Transverse colon (tissue), 4 donors: Measurements from ENCODE around the gene EPB41L5. TPM values are rescaled to one million over a fixed set of nuclear protein-coding genes. Genes with fewer than 3 reads are reported as not detected.
A peak's percentile ranks its signal among the peaks of the same experiment; 100 is the strongest.

ENCODE experiments used
- DNase-seq: peaks from one replicate; pipeline ENCODE4 v3.0.0-alpha.2; 2019
- H3K27ac ChIP-seq, 4 donors: fragments of 200-600 bp; sonication (generic); 2 replicates each; pipeline ENCODE4 v1.5.1; 2016 to 2018; ENCODE audit warnings: inconsistent platforms in 4 of 4
- H3K27me3 ChIP-seq: fragments of 200-600 bp; sonication (generic); 2 replicates; pipeline ENCODE4 v1.5.1; 2017; ENCODE audit warnings: inconsistent platforms
- H3K36me3 ChIP-seq, 4 donors: fragments of 200-600 bp; sonication (generic); 2 replicates each; pipeline ENCODE4 v1.5.1; 2017 to 2019; ENCODE audit warnings: inconsistent platforms in 4 of 4
- H3K4me1 ChIP-seq, 4 donors: fragments of 200-600 bp; sonication (generic); 2 replicates each; pipeline ENCODE4 v1.5.1; 2017 to 2020; ENCODE audit warnings: inconsistent platforms in 4 of 4
- H3K4me3 ChIP-seq, 4 donors: fragments of 200-600 bp; sonication (generic); 1 replicate in 1 of 4; 2 replicates in 3 of 4; pipeline versions ENCODE4 v1.5.1 to v1.6.1; 2017 to 2019; ENCODE audit warnings: inconsistent platforms in 4 of 4
- H3K9me3 ChIP-seq, 2 donors: fragments of 200-600 bp; sonication (generic); 2 replicates each; pipeline ENCODE4 v1.5.1; 2017 to 2019; ENCODE audit warnings: inconsistent platforms in 2 of 2
- EP300 ChIP-seq: sonication (generic); formaldehyde crosslinking; IDR thresholded peaks from one replicate; pipeline ENCODE4 v1.6.1; 2017; ENCODE audit warnings: antibody characterized with exemption, low read depth
- POLR2A ChIP-seq: fragments of 450-650 bp; IDR thresholded peaks from one replicate; pipeline ENCODE4 v1.6.1; 2016; ENCODE audit warnings: antibody characterized with exemption, mild to moderate bottlenecking, moderate library complexity
- POLR2AphosphoS5 ChIP-seq, 3 donors: sonication (generic); formaldehyde crosslinking; IDR thresholded peaks; one replicate each; pipeline ENCODE4 v1.6.1; 2016; ENCODE audit warnings: antibody characterized with exemption in 3 of 3
- WGBS, 2 donors: methylation state at CpG; one replicate each; pipeline ENCODE4 v1.1.5; 2018; ENCODE audit warnings: low coverage in 1 of 2; 5-methylcytosine and 5-hydroxymethylcytosine counted together
- in situ Hi-C, 4 donors: fragments of 200-750 bp; cut with MboI; loops; one replicate each; pipeline versions ENCODE4 v1.15.0 to v1.15.1; 2017; ENCODE audit warnings: low sequenced_read_pairs in 3 of 4, low pct_ligation_motif_present in 1 of 4, low pct_unique_long_range_greater_than_20kb in 1 of 4
- intact Hi-C: fragments of 100-400 bp; cut with DNase I; formaldehyde crosslinking; loops from one replicate; pipeline ENCODE4 v1.15.1; 2023; ENCODE audit warnings: low total_unique reads
- total RNA-seq, 4 donors: library from RNA; depleted of rRNA; stranded (reverse); fragments of >200 nt; gene quantifications; one replicate each; pipeline ENCODE4 v1.1.0, GENCODE V29; 2016
- TF ChIP-seq, protein P1 (sequence below), 5 experiments: fragments of 200-600 bp in 3 of 5; fragments of 450-650 bp in 2 of 5; sonication (generic) in 3 of 5; IDR thresholded peaks; 1 replicate in 2 of 5; 2 replicates in 3 of 5; pipeline ENCODE4 v1.5.1; 2016 to 2017; ENCODE audit warnings: antibody characterized with exemption in 5 of 5, inconsistent platforms in 3 of 5, mild to moderate bottlenecking in 2 of 5, moderate library complexity in 1 of 5

The EPB41L5 gene
- total RNA-seq, 4 donors from 2014 or later, result 11.1 to 36.5 (median 27.6) TPM

DNA sequence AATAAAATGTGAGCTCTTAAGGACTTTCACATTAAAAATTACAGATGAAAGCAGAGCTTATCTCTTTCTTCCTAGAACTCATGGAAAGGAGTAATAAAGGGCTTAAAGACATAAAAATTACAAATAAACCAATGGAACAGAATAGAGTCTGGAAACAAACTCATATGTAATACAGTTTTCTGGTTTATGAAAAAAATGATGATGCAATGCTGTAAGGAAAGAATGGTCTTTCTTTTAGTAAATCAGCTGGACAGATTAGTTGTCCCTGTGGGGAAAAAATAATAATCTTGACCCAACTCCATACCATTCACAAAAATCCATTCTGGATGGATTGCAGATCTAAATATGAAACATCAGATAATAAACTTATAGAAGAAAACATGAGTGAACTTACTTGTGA is 156.1 kb downstream of the EPB41L5 start:
- TF ChIP-seq POLR2AphosphoS5 (IDR thresholded peaks at IDR 0.05), result no peak
- TF ChIP-seq, protein P1, sequence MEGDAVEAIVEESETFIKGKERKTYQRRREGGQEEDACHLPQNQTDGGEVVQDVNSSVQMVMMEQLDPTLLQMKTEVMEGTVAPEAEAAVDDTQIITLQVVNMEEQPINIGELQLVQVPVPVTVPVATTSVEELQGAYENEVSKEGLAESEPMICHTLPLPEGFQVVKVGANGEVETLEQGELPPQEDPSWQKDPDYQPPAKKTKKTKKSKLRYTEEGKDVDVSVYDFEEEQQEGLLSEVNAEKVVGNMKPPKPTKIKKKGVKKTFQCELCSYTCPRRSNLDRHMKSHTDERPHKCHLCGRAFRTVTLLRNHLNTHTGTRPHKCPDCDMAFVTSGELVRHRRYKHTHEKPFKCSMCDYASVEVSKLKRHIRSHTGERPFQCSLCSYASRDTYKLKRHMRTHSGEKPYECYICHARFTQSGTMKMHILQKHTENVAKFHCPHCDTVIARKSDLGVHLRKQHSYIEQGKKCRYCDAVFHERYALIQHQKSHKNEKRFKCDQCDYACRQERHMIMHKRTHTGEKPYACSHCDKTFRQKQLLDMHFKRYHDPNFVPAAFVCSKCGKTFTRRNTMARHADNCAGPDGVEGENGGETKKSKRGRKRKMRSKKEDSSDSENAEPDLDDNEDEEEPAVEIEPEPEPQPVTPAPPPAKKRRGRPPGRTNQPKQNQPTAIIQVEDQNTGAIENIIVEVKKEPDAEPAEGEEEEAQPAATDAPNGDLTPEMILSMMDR (IDR thresholded peaks at IDR 0.05), result no peak
- no peak for TF ChIP-seq EP300
- no peak for TF ChIP-seq POLR2A
- intact Hi-C loops, result no loop called here
- H3K4me1 ChIP-seq, result no peaks in the 10 kb centered on the region
- no peaks in the 10 kb centered on the region for H3K9me3 ChIP-seq
- peaks cover 0 to 2% (median 0%) of the 10 kb centered on the region in 4 donors for H3K36me3 ChIP-seq
- H3K4me3 ChIP-seq, result no peak overlapping the region
- in situ Hi-C loops, result loop anchor here in 2 of 4 donors (25.0 kb wide), 1 partner anchor 432 kb away; no protein-coding TSS in a partner anchor
- DNase-seq, result no peak
- H3K27me3 ChIP-seq, result no peaks in the 10 kb centered on the region
- no peak overlapping the region for H3K27ac ChIP-seq

DNA sequence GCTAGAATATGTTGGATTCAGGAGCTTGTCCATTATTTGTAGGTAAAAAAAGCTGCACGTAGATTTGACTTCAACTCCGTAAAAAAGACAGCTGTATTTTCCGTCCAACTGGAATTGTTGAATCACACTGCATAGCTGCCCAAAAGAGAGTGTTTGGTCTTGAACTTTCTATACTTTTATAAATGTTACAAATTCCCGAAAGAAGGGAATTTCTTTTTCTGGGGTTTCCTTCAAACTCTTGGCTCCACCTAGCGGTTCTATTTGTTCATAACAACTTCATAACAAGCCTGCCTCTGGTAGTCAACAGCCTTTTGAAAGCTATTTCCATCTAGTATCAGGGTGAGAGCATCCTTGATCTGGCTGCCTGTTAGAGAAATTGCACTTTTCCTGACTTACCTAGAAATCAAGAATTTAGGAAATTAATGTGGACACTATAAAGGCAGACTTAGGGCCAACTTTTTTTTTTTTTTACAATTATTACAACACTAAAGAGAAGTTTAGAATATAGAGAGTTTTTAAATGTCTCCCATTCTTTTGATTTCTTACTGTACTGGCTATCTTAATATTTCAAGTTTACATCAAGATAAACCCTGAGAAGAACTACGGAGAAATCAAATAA is 162.2 kb downstream of the EPB41L5 start:
- DNase-seq, result no peak
- Histone ChIP-seq H3K9me3 (no peaks in the 10 kb centered on the region), H3K27ac (no peak overlapping the region), H3K27me3 (no peaks in the 10 kb centered on the region), H3K36me3 (no peaks in the 10 kb centered on the region), H3K4me1 (peaks cover 0 to 3% (median 0%) of the 10 kb centered on the region in 4 donors), H3K4me3 (no peak overlapping the region)
- WGBS, 2 donors, result 26 to 36% methylated on average over 1 to 6 of the region's 6 CpGs
- TF ChIP-seq, protein P1 (IDR thresholded peaks at IDR 0.05), result peak; percentile 73 to 79 (median 74)
- TF ChIP-seq POLR2AphosphoS5 (IDR thresholded peaks at IDR 0.05), result no peak
- TF ChIP-seq POLR2A, result no peak
- TF ChIP-seq EP300, result no peak
- intact Hi-C loops, result no loop called here
- in situ Hi-C loops, result loop anchor here (10.0 to 25.0 kb wide), 4 partner anchors 60 to 438 kb away; partner anchors contain the start of gene PTPN4 (in 1 of the 4)

DNA sequence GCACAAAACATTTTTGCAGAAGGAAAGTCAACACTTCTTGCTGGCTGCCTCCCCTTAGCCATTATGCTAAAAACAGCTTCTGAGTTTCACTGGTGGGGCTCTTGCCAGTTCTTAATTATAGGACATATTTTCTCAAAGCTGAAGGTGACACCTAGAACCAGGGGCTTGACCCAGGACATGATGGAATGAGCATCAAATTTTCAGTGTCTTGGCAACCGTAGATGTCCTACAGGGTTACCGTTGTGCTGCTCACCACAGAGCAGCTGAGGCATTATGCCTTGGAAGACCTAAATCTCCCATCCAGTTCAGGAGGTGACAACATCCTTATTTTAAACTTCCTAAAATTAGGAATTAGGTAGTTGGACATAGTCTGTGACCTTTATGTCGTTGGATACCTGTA is 163.6 kb downstream of the EPB41L5 start:
- Histone ChIP-seq H3K36me3 (no peaks in the 10 kb centered on the region), H3K9me3 (no peaks in the 10 kb centered on the region), H3K27ac (peak overlapping the region; percentile 10 to 67 (median 33)), H3K4me3 (no peak overlapping the region), H3K4me1 (peaks cover 0 to 3% (median 0%) of the 10 kb centered on the region in 4 donors), H3K27me3 (no peaks in the 10 kb centered on the region)
- TF ChIP-seq POLR2AphosphoS5 (IDR thresholded peaks at IDR 0.05) (no peak), EP300 (no peak), POLR2A (no peak)
- TF ChIP-seq, protein P1 (IDR thresholded peaks at IDR 0.05), result no peak
- WGBS, 2 donors, result 80 to 95% methylated on average over 3 of the region's 3 CpGs
- DNase-seq, result no peak
- intact Hi-C loops (no loop called here), in situ Hi-C loops (loop anchor here in 2 of 4 donors (10.0 kb wide), 3 partner anchors 62 to 432 kb away; partner anchors contain the start of gene PTPN4 (in 1 of the 2))

DNA sequence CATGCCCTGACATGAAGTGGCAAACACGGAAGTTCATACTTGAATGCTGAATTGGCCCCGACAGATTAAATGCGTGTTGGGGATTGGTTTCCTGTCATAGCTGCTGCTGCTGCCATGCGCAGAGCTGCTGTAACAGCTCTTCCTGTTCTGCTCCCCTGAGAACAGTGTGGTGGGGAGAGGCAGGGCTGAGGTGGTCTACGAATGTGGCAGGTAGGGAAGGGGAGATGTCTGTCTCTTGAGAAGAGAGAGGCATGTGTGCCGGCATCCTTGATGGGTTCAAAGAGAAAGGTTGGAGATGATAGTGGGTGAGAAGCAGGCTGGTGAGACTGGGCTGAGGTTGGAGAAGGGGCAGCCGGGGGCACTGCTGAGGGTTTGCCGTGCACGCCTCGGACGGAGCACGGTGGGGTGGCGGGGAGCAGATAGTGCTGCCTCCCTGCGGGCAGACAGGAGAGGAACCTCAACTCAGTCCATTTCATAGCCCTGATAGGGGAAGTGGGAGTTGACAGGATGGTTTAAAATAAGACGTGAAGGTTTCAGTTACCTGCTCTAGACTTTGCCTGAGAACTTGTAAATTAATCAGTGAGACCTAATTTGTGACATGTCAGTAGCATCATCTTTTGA is 164.2 kb downstream of the EPB41L5 start:
- TF ChIP-seq POLR2AphosphoS5 (IDR thresholded peaks at IDR 0.05) (peak in 2 of 3 donors; percentile 14 to 51), EP300 (no peak), POLR2A (peak; percentile 59)
- TF ChIP-seq, protein P1 (IDR thresholded peaks at IDR 0.05), result peak in 1 of 5 experiments; percentile 5
- H3K9me3 ChIP-seq, result no peaks in the 10 kb centered on the region
- intact Hi-C loops (no loop called here), in situ Hi-C loops (loop anchor here in 2 of 4 donors (10.0 kb wide), 3 partner anchors 62 to 432 kb away; partner anchors contain the start of gene PTPN4 (in 1 of the 2))
- H3K27me3 ChIP-seq, result no peaks in the 10 kb centered on the region
- H3K4me1 ChIP-seq, result peaks cover 0 to 3% (median 0%) of the 10 kb centered on the region in 4 donors
- H3K4me3 ChIP-seq, result peak overlapping the region in 1 of 4 donors; percentile 33
- DNase-seq, result peak; percentile 69
- no peaks in the 10 kb centered on the region for H3K36me3 ChIP-seq
- peak overlapping the region; percentile 10 to 67 (median 49) for H3K27ac ChIP-seq
- WGBS, 2 donors, result 67 to 74% methylated on average over 15 of the region's 15 CpGs
